PC-9 (cell line): ENCODE measurements around the gene CD3D. TPM values are rescaled to one million over a fixed set of nuclear protein-coding genes. Genes with fewer than 3 reads are reported as not detected.

Source experiments
- BruUV-seq: library from RNA; stranded (reverse); fragments of 400-500 nt; replicated peaks from 2 replicates; lab custom pipeline; 2021; lab: Mats Ljungman, UMichigan
- CTCF ChIA-PET: fragments of 300-600 bp; sonication (Branson Sonifier 250); formaldehyde crosslinking; loops from one replicate; lab custom pipeline; 2022; ENCODE audit warnings: antibody characterized with exemption; lab: Charles Lee
- POLR2A ChIA-PET: fragments of 300-600 bp; sonication (Branson Sonifier 250); formaldehyde crosslinking; loops from one replicate; lab custom pipeline; 2022; ENCODE audit warnings: antibody characterized with exemption; ENCODE audit not compliant: unreplicated experiment; lab: Charles Lee
- DNase-seq, 2 experiments: peaks; one replicate each; pipeline versions ENCODE4 v3.0.0 to v3.0.0-alpha.2; 2015 to 2022; ENCODE audit warnings: mixed read lengths in 1 of 2
- H2AFZ ChIP-seq: fragments of 200-600 bp; sonication (generic); 2 replicates; pipeline ENCODE4 v1.8.1; 2017; ENCODE audit warnings: antibody characterized with exemption
- H3F3A ChIP-seq: fragments of 200-600 bp; sonication (generic); 2 replicates; pipeline ENCODE4 v1.8.1; 2017; ENCODE audit warnings: antibody characterized with exemption, mild to moderate bottlenecking, low read depth; ENCODE audit not compliant: insufficient read depth
- H3K27ac ChIP-seq: fragments of 200-600 bp; sonication (generic); 2 replicates; pipeline ENCODE4 v1.6.1; 2016; ENCODE audit warnings: mixed run types
- H3K27me3 ChIP-seq: fragments of 200-600 bp; sonication (generic); 2 replicates; pipeline ENCODE4 v1.6.1; 2016; ENCODE audit warnings: low read depth, mixed run types; ENCODE audit not compliant: insufficient read depth
- H3K36me3 ChIP-seq: fragments of 200-600 bp; sonication (generic); 2 replicates; pipeline ENCODE4 v1.6.1; 2016; ENCODE audit warnings: low read depth, mixed run types
- H3K4me1 ChIP-seq: fragments of 200-600 bp; sonication (generic); replicated peaks from 2 replicates; pipeline ENCODE4 v1.6.1; 2016; ENCODE audit warnings: mixed run types; ENCODE audit not compliant: insufficient read depth
- H3K4me2 ChIP-seq: fragments of 200-600 bp; sonication (generic); 2 replicates; pipeline ENCODE4 v1.6.1; 2017; ENCODE audit warnings: mixed run types
- H3K4me3 ChIP-seq: fragments of 200-600 bp; sonication (generic); 2 replicates; pipeline ENCODE4 v1.6.1; 2016; ENCODE audit warnings: mixed run types
- H3K79me2 ChIP-seq: fragments of 200-600 bp; sonication (generic); 2 replicates; pipeline ENCODE4 v1.6.1; 2017; ENCODE audit warnings: low read depth, mixed run types
- H3K9me2 ChIP-seq: fragments of 200-600 bp; sonication (generic); 2 replicates; pipeline ENCODE4 v1.8.1; 2017; ENCODE audit warnings: mild to moderate bottlenecking; ENCODE audit not compliant: insufficient read depth
- H3K9me3 ChIP-seq: fragments of 200-600 bp; sonication (generic); 2 replicates; pipeline ENCODE4 v1.8.1; 2016; ENCODE audit warnings: low read depth; ENCODE audit not compliant: insufficient read depth
- H4K20me1 ChIP-seq: fragments of 200-600 bp; sonication (generic); 2 replicates; pipeline ENCODE4 v1.8.1; 2017; ENCODE audit not compliant: insufficient read depth
- EZH2 ChIP-seq: fragments of 200-600 bp; sonication (generic); IDR thresholded peaks from 2 replicates; pipeline ENCODE4 v1.8.0; 2017; ENCODE audit warnings: antibody characterized with exemption, low read depth
- intact Hi-C: fragments of 100-400 bp; cut with micrococcal nuclease; formaldehyde crosslinking; loops from one replicate; pipeline ENCODE4 v1.10.0; 2022; ENCODE audit not compliant: unreplicated experiment
- total RNA-seq: library from RNA; stranded (reverse); gene quantifications from 2 replicates; pipeline ENCODE4 v1.2.3, GENCODE V29; 2021
- TF ChIP-seq, protein P1 (sequence below): fragments of 200-600 bp; sonication (generic); conservative IDR thresholded peaks from 2 replicates; pipeline ENCODE4 v1.6.1; 2017; ENCODE audit warnings: mixed run types, antibody characterized with exemption, mild to moderate bottlenecking, moderate library complexity

CD3D gene
- total RNA-seq, 1 experiment from 2014 or later = not detected

DNA sequence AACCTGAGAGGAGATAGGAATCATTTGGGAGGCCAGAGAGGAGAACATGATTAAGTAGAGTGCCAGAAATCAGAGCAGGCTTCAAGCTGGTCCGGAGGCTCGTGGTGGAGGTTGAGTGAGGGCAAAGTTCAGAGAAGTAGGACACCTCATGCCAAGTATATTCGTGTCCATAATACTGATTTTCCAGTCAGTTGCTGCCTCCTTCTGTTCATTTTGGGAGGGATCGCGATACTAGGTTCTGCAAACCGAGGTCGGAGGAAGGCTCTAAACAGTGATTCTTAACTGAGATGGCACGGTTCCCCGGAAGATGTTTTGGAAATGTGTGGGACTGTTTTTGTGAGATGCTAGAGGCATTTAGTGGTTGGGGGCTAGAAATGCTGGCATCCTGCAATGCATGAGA is 51.6 kb downstream of the CD3D start:
- Histone ChIP-seq H3K4me1 (peaks cover 33% of the 10 kb centered on the region), H2AFZ (no peak overlapping the region), H3F3A (peaks cover 26% of the 10 kb centered on the region; the same call in 1 of the 2 replicates), H3K27me3 (no peaks in the 10 kb centered on the region), H4K20me1 (no peaks in the 10 kb centered on the region), H3K36me3 (no peaks in the 10 kb centered on the region), H3K4me3 (no peak overlapping the region), H3K79me2 (no peaks in the 10 kb centered on the region), H3K9me2 (no peaks in the 10 kb centered on the region), H3K4me2 (no peak overlapping the region), H3K9me3 (no peaks in the 10 kb centered on the region), H3K27ac (no peak overlapping the region)
- intact Hi-C loops = loop anchor here (1.0 kb wide), 4 partner anchors 27 to 275 kb away; partner anchors contain the start of gene MPZL2
- ChIA-PET POLR2A (interaction anchor here (0.6 kb wide), 1 partner anchor 27 kb away, joined by 5 read pairs; no protein-coding TSS in a partner anchor), CTCF (interaction anchor here (0.7 kb wide), 1 partner anchor 93 kb away, joined by 4 read pairs; no protein-coding TSS in a partner anchor)
- BruUV-seq = no TSS peak
- no peak for TF ChIP-seq EZH2
- TF ChIP-seq, protein P1, sequence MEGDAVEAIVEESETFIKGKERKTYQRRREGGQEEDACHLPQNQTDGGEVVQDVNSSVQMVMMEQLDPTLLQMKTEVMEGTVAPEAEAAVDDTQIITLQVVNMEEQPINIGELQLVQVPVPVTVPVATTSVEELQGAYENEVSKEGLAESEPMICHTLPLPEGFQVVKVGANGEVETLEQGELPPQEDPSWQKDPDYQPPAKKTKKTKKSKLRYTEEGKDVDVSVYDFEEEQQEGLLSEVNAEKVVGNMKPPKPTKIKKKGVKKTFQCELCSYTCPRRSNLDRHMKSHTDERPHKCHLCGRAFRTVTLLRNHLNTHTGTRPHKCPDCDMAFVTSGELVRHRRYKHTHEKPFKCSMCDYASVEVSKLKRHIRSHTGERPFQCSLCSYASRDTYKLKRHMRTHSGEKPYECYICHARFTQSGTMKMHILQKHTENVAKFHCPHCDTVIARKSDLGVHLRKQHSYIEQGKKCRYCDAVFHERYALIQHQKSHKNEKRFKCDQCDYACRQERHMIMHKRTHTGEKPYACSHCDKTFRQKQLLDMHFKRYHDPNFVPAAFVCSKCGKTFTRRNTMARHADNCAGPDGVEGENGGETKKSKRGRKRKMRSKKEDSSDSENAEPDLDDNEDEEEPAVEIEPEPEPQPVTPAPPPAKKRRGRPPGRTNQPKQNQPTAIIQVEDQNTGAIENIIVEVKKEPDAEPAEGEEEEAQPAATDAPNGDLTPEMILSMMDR = peak; percentile 68
- DNase-seq = peak; percentile 43 to 65

DNA sequence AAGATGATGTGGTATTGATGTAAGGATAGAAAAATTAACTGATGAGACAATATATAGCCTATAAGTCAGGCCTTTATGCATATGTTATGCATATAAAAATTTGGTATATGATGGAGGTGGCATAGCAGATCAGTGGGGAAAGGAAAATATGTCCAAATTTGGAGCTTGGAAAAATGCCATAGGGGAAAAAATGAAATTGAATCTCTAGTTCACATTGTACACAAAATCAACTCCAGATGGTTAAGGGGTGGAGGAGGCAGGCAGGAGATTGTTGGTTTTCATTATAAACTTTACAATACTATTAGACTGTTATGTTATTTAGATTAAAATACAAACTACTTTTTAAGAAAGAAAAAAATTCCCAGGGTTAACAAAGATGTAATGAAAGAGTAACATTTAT is 53.1 kb downstream of the CD3D start:
- Histone ChIP-seq H3K27ac (no peak overlapping the region), H3K79me2 (no peaks in the 10 kb centered on the region), H3K4me3 (no peak overlapping the region), H3F3A (peaks cover 18% of the 10 kb centered on the region; the same call in 1 of the 2 replicates), H3K4me1 (peaks cover 25% of the 10 kb centered on the region), H3K27me3 (no peaks in the 10 kb centered on the region), H3K4me2 (no peak overlapping the region), H3K9me3 (no peaks in the 10 kb centered on the region), H3K9me2 (no peaks in the 10 kb centered on the region), H3K36me3 (no peaks in the 10 kb centered on the region), H4K20me1 (no peaks in the 10 kb centered on the region), H2AFZ (no peak overlapping the region)
- intact Hi-C loops = no loop called here
- TF ChIP-seq EZH2 = no peak
- TF ChIP-seq, protein P1 = no peak
- POLR2A ChIA-PET = no interaction called here
- BruUV-seq = no TSS peak
- CTCF ChIA-PET = interaction anchor here (0.7 to 1.4 kb wide), 2 partner anchors 90 to 91 kb away, joined by 3 to 14 read pairs; no protein-coding TSS in a partner anchor
- DNase-seq = no peak

Other genes starting within 250 kb of the CD3D start
- 0.08 TPM in 1 of 2 replicates, not detected in the other for gene SCN4B, start 189.9 kb downstream of the CD3D start, total RNA-seq
- not detected in 2 replicates for gene SCN2B, start 166.1 kb downstream of the CD3D start, total RNA-seq
- gene JAML, start 117.7 kb downstream of the CD3D start, total RNA-seq = not detected in 2 replicates
- 13.4 and 16.8 TPM in 2 replicates for gene MPZL3, start 90.3 kb downstream of the CD3D start, total RNA-seq
- gene MPZL2, start 78.4 kb downstream of the CD3D start, total RNA-seq = 39.4 and 43.1 TPM in 2 replicates
- gene CD3E, start 38.0 kb downstream of the CD3D start, total RNA-seq = not detected in 2 replicates
- gene CD3G, start 1.6 kb upstream of the CD3D start, total RNA-seq = not detected in 2 replicates
- 24.9 and 30.9 TPM in 2 replicates for gene UBE4A, start 16.9 kb upstream of the CD3D start, total RNA-seq
- gene ATP5MG, start 58.9 kb upstream of the CD3D start, total RNA-seq = 240 and 248 TPM in 2 replicates
- gene KMT2A, start 93.8 kb upstream of the CD3D start, total RNA-seq = 78.7 and 80.3 TPM in 2 replicates
- 0.41 and 1.4 TPM in 2 replicates for gene TTC36, start 184.8 kb upstream of the CD3D start, total RNA-seq
- 14.1 and 21.2 TPM in 2 replicates for gene TMEM25, start 188.5 kb upstream of the CD3D start, total RNA-seq
- gene IFT46, start 223.2 kb upstream of the CD3D start, total RNA-seq = 19.2 and 22.1 TPM in 2 replicates
- gene ARCN1, start 229.7 kb upstream of the CD3D start, total RNA-seq = 79.8 and 105 TPM in 2 replicates